HuH-7 (cell line): ENCODE data around the gene OR5D16.
"Not testable (repeated sequence)": the region's sequence is repeated elsewhere in the genome, so short reads cannot be mapped to it uniquely, and the experiment has no call there.

ENCODE experiments used
- DNase-seq: peaks from one replicate; pipeline ENCODE4 v3.0.0; 2011; ENCODE audit warnings: low spot score

OR5D16 gene

GRCh38 chr11:55838452-55838851, at the start of gene OR5D16:
OR5D16 (plus strand) TSS chr11:55838752; CDS start chr11:55838752, 0 bp downstream.
- DNase-seq = no peak

DNA sequence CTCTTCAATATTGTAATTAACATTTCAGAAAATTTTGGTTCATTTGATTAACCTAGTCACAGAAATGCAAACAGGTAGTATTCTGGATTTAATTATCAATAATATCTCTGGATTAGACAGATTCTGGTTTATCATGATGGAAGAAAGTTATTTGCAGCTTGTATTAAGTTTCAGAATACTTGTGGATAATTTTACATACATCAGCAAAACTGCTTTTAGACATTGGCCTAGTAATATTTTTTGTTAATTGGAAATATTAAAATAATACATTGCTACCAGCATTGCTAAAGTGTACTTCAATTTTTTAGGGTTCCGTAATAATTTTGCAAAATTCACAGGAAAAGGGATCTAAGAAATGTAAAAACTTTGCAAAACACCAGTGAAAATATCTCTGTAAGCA, 46.9 kb upstream of the OR5D16 start:
- DNase-seq = no peak

DNA sequence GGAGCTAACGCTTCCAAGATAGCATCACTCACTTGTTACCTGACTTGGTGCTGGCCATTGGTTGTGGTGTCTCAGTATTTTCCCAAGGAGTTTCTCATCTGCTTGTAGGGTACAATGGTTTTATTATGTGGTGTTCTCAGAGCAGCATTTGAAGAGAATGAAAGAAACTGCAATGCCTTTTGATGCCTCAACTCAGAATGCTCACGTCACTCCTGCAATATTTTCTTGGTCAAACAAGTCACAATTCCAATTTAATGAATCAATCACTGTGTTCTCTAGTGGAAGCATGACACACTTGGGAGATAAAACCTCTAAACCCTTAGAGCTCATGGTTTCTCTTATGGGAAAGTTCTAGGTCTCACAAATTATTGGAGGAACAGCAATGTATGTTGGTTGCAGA, 45.2 kb upstream of the OR5D16 start:
- no peak for DNase-seq

- DNase-seq = no peak
Measured at GRCh38 chr11:55795256-55795655, 43.3 kb upstream of the OR5D16 start, which contains the start of gene OR5D14. OR5D14 (plus strand) TSS chr11:55795556; CDS start chr11:55795556, 0 bp downstream.

- DNase-seq = no peak
Measured at GRCh38 chr11:55806248-55806647, 32.3 kb upstream of the OR5D16 start.

GRCh38 chr11:55811067-55811466, 27.5 kb upstream of the OR5D16 start, which contains the start of gene OR5L1:
OR5L1 (plus strand) TSS chr11:55811367; CDS start chr11:55811467, 100 bp downstream.
- DNase-seq = no peak

GRCh38 chr11:55819330-55819729, 19.2 kb upstream of the OR5D16 start, which contains the start of gene OR5D18:
OR5D18 (plus strand) TSS chr11:55819630; CDS start chr11:55819630, 0 bp downstream.
- no peak for DNase-seq

- DNase-seq = no peak
Measured at GRCh38 chr11:55826919-55827318, 11.6 kb upstream of the OR5D16 start, which contains the start of gene OR5L2. OR5L2 (plus strand) TSS chr11:55827219; CDS start chr11:55827219, 0 bp downstream.

DNA sequence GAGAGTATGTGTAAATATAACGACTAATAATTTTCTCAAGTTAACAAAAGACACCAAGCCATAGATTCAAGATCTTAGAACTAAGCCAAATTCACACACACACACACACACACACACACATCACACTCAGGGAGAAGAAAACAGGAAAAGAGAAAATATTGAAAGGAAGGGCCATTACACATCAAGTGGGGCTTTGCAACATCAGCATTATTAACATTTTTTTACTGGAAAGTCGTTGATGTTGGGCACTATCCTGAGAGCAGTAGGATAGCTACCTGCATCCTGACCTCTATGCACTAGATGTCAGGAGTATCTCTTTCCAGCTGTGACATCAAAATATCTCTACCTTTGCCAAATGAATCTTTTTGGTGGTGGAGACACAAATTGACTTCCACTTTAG, 8.9 kb downstream of the OR5D16 start:
- no peak for DNase-seq

- no peak for DNase-seq
Measured at GRCh38 chr11:55849037-55849436, 10.5 kb downstream of the OR5D16 start.

GRCh38 chr11:55852141-55852540, 13.6 kb downstream of the OR5D16 start:
- no peak for DNase-seq

DNA sequence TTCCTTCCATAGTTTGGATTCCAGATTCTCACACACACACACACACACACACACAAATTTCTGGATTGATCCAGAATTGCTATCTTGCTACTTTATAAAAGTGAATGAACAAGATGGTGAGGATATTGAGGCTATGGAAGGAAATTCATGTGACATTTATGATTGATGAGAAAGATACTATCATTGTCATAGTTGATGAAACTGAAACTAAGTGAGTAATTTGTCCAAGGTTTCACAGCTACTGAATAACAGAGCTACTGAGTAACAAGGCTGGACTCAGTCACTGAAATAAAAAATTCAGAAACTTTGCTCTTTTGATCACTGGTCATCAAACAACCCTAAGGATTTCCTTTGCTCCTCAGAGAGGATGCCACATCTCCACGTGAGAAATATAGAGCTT, 16.2 kb downstream of the OR5D16 start:
- DNase-seq = no peak

DNA sequence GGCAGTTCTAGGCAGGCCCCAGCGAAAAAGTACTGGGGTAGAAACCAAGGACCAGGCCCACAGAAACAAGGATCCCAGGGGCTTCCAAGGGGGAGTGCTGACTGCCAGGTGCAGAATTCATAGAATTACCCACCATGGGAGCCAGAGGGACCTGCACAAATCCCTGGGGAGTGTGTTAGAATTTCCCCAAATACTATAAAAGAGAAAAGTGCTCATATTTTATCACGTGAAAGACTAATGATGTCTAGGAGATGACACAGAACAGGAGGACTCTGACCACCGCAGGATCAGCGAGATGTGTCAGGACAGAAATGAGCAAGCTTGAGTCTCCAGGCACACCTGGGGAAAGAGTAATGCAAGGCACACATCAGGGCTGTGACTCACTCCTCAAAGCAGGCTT, 28.8 kb downstream of the OR5D16 start:
- not testable (repeated sequence) for DNase-seq

DNA sequence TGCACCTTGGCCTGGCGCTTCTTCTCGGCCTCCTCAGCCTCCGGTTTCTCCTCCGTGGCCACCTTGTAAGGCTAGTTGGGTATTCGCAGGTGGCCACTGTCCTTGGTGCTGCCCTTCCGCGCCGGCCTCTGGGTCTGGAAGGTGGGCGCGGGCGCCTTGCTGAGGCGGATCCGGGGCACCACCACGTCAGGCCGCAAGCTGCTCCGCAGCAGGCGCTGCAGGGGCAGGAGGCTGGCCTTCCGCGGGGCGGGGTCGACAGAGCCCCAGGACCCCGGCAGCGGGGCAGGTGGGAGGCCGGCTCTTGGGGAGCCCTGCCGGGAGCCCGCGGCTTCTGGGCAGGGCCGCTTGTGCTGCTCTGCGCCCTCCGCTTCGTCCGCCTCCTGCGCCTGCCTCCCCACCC, 34.2 kb downstream of the OR5D16 start:
- DNase-seq = not testable (repeated sequence)

- not testable (repeated sequence) for DNase-seq
Measured at GRCh38 chr11:55873146-55873545, 34.6 kb downstream of the OR5D16 start.

DNA sequence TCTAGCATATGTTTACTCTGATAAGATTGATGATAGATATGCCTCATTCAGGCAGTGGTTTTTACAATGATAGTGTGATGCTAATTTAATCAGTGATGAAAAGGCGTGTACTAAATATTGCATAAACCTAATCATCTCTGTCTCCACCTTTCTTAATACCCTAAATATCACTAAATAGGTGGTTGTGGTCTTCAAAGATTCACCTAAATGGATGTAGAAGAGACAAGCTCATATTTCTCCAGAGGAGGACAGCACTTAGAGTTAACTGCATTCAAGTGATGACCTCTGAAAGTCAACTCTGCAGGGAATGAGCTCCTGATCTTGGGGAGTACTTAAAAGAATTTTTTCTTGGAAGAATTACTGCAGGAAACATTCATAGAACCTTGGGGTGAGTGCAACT, 44.4 kb downstream of the OR5D16 start, which contains the start of gene TRIM51:
TSS of gene TRIM51 (plus strand) at position 301 of the 400 bp plus-strand sequence. CDS start 2,132 bp downstream, outside the sequence.
- not testable (repeated sequence) for DNase-seq

GRCh38 chr11:55884995-55885394, 46.4 kb downstream of the OR5D16 start:
- not testable (repeated sequence) for DNase-seq

DNA sequence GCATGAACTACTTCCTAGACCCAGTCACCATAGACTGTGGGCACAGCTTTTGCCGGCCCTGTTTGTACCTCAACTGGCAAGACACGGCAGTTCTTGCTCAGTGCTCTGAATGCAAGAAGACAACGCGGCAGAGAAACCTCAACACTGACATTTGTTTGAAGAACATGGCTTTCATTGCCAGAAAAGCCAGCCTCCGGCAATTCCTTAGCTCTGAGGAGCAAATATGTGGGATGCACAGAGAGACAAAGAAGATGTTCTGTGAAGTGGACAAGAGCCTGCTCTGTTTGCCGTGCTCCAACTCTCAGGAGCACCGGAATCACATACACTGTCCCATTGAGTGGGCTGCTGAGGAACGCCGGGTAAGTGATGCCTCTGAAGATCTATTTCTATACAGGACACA, 46.9 kb downstream of the OR5D16 start:
- not testable (repeated sequence) for DNase-seq
